ENCODE data around the gene STH. TPM values are rescaled to one million over a fixed set of nuclear protein-coding genes. Genes with fewer than 3 reads are reported as not detected.
A peak's percentile ranks its signal among the peaks of the same experiment; 100 is the strongest.

Gene STH
- total and polyA plus RNA-seq, 10 of the 15 experiments (the other 5 are each of a cell fraction or from before 2014, with no cell fraction given) = not detected

DNA sequence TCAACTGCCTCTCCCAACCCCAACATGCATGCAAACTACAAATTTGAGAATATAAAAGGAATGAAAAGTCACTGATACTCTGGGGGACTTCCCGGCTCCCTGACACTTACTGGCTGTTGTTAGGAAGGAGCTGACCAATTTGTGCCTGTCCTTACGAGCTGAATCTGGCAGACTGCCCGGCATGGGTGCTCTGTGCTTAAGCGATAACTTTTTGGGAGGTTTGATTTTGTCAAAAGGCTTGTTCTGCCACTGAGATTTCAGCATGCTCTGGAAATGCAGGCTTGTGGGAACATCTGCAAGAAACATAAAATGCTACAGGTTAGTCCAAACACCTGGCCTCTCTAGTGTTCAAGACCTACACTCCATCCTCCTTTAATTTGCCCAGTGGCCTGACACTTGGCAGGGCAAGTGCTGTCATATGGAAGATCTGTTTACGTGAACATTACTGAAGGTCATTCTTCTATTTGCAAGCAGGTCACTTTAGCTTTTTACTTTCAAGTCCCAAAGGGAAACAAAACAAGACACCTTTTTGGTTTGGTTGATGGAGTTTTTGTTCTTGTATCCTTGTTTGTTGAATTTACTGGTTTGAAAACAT is 40.6 kb downstream of the STH start (continued):
- TF ChIP-seq, protein P1, sequence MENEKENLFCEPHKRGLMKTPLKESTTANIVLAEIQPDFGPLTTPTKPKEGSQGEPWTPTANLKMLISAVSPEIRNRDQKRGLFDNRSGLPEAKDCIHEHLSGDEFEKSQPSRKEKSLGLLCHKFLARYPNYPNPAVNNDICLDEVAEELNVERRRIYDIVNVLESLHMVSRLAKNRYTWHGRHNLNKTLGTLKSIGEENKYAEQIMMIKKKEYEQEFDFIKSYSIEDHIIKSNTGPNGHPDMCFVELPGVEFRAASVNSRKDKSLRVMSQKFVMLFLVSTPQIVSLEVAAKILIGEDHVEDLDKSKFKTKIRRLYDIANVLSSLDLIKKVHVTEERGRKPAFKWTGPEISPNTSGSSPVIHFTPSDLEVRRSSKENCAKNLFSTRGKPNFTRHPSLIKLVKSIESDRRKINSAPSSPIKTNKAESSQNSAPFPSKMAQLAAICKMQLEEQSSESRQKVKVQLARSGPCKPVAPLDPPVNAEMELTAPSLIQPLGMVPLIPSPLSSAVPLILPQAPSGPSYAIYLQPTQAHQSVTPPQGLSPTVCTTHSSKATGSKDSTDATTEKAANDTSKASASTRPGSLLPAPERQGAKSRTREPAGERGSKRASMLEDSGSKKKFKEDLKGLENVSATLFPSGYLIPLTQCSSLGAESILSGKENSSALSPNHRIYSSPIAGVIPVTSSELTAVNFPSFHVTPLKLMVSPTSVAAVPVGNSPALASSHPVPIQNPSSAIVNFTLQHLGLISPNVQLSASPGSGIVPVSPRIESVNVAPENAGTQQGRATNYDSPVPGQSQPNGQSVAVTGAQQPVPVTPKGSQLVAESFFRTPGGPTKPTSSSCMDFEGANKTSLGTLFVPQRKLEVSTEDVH (IDR thresholded peaks at IDR 0.05; ENCODE audit: low read depth, partially characterized antibody) = no peak
- TF ChIP-seq KDM1A (IDR thresholded peaks at IDR 0.05; ENCODE audit: borderline replicate concordance) (no peak), NR2C1 (IDR thresholded peaks at IDR 0.05) (no peak), TCF3 (IDR thresholded peaks at IDR 0.05; ENCODE audit: borderline replicate concordance, insufficient read depth, low read depth, low read length) (no peak)

DNA sequence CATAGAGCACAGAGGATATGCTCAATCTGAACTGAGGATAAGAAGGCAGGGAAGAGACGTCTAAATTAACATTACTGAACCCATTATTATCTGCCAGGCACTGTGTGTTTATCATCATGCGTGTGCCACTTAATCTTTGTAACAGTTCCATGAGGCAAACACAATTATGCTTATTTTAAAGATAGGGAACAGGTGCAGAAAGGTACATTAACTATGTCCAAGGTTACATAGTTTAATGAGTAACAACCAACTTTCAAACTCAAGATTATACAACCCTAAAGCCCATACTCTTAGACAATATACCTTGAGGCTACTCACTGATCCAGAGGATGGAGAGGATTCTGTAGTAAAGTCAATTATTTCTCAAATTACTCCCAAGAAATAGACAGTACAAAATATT is 43.2 kb downstream of the STH start:
- CTCF ChIA-PET = interaction anchor here (1.1 to 5.8 kb wide), 4 partner anchors 39 to 169 kb away, joined by 3 to 120 read pairs (median 48); no protein-coding TSS in a partner anchor
- FAIRE-seq = no peak
- SMC1A ChIA-PET (ENCODE audit: uncharacterized antibody, unreplicated experiment) = interaction anchor here (0.7 to 4.5 kb wide), 5 partner anchors 10 to 174 kb away, joined by 3 to 88 read pairs (median 3); no protein-coding TSS in a partner anchor
- no peak for ATAC-seq
- Histone ChIP-seq H3K27ac (ENCODE audit: control insufficient read depth, insufficient read depth) (no peak overlapping the region), H2AFZ (ENCODE audit: control insufficient read depth, low read depth, low read length) (no peak overlapping the region), H3K4me2 (ENCODE audit: control insufficient read depth, insufficient read depth) (no peak overlapping the region), H3K36me3 (ENCODE audit: control insufficient read depth in 2 of 2, insufficient read depth in 2 of 2, low read length in 1 of 2) (peaks cover 15 to 51% of the 10 kb centered on the region in 2 experiments), H3K9me3 (replicated peaks; ENCODE audit: control insufficient read depth, insufficient read depth, low read length) (no peaks in the 10 kb centered on the region), H3K4me3 (no peak overlapping the region), H3K9ac (ENCODE audit: control insufficient read depth, insufficient read depth, low read length) (no peak overlapping the region), H3K27me3 (replicated peaks in 1 of 2; ENCODE audit: control insufficient read depth in 2 of 2, insufficient read depth in 2 of 2, low read length in 1 of 2) (no peaks in the 10 kb centered on the region), H3K4me1 (ENCODE audit: control insufficient read depth, insufficient read depth, low read length) (no peaks in the 10 kb centered on the region), H4K20me1 (ENCODE audit: control insufficient read depth, insufficient read depth) (no peaks in the 10 kb centered on the region), H3K79me2 (ENCODE audit: control insufficient read depth, insufficient read depth, low read length) (no peaks in the 10 kb centered on the region)
- POLR2A ChIA-PET = no interaction called here
- intact Hi-C loops (cut with micrococcal nuclease; ENCODE audit: unreplicated experiment) (loop anchor here (5.0 kb wide), 1 partner anchor 35 kb away; no protein-coding TSS in a partner anchor), in situ Hi-C loops (cut with MboI) (loop anchor here (5.0 kb wide), 1 partner anchor 145 kb away; no protein-coding TSS in a partner anchor)
- RAD21 ChIA-PET (ENCODE audit: unreplicated experiment) = interaction anchor here (1.6 kb wide), 1 partner anchor 145 kb away, joined by 12 read pairs; no protein-coding TSS in a partner anchor
- no peak for DNase-seq (ENCODE audit: low read depth, low spot score)
- 77% methylated on average over 2 of the region's 2 CpGs for WGBS (ENCODE audit: insufficient coverage, insufficient replicate concordance, low lambda C conversion rate, missing lambda C conversion rate)
- BruUV-seq (replicated peaks) = TSS peak; percentile 5
- TF ChIP-seq ZNF217 (IDR thresholded peaks at IDR 0.05) = no peak
- no peak for TF ChIP-seq YY1 (IDR thresholded peaks at IDR 0.05; ENCODE audit: low read depth, low read length)
- no peak for TF ChIP-seq MTA2 (IDR thresholded peaks at IDR 0.05; ENCODE audit: low read depth)
- TF ChIP-seq TARDBP (IDR thresholded peaks at IDR 0.05; ENCODE audit: borderline replicate concordance) = no peak
- no peak for TF ChIP-seq HCFC1 (IDR thresholded peaks at IDR 0.05; ENCODE audit: low read length)
- TF ChIP-seq NFYB (IDR thresholded peaks at IDR 0.05; ENCODE audit: insufficient read depth, low read depth, low read length) = no peak
- TF ChIP-seq USF1 (IDR thresholded peaks at IDR 0.05; ENCODE audit: borderline replicate concordance, extremely low read length, insufficient read depth, low read depth, low read length) = no peak
- TF ChIP-seq TBL1XR1 (IDR thresholded peaks at IDR 0.05; ENCODE audit: low read depth, low read length) = no peak
- TF ChIP-seq, protein P2, sequence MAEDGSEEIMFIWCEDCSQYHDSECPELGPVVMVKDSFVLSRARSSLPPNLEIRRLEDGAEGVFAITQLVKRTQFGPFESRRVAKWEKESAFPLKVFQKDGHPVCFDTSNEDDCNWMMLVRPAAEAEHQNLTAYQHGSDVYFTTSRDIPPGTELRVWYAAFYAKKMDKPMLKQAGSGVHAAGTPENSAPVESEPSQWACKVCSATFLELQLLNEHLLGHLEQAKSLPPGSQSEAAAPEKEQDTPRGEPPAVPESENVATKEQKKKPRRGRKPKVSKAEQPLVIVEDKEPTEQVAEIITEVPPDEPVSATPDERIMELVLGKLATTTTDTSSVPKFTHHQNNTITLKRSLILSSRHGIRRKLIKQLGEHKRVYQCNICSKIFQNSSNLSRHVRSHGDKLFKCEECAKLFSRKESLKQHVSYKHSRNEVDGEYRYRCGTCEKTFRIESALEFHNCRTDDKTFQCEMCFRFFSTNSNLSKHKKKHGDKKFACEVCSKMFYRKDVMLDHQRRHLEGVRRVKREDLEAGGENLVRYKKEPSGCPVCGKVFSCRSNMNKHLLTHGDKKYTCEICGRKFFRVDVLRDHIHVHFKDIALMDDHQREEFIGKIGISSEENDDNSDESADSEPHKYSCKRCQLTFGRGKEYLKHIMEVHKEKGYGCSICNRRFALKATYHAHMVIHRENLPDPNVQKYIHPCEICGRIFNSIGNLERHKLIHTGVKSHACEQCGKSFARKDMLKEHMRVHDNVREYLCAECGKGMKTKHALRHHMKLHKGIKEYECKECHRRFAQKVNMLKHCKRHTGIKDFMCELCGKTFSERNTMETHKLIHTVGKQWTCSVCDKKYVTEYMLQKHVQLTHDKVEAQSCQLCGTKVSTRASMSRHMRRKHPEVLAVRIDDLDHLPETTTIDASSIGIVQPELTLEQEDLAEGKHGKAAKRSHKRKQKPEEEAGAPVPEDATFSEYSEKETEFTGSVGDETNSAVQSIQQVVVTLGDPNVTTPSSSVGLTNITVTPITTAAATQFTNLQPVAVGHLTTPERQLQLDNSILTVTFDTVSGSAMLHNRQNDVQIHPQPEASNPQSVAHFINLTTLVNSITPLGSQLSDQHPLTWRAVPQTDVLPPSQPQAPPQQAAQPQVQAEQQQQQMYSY (CRISPR knock-in tag; IDR thresholded peaks at IDR 0.05) = no peak
- TF ChIP-seq NRF1 (conservative IDR thresholded peaks at IDR 0.05; ENCODE audit: low read depth, low read length) = no peak
- TF ChIP-seq MYB (IDR thresholded peaks at IDR 0.05; ENCODE audit: borderline replicate concordance, low read depth, low read length) = no peak

Data from GM12878 (cell line).